H54 (cell line): ENCODE results near the gene OR2H1.
"Not testable (repeated sequence)": the region's sequence is repeated elsewhere in the genome, so short reads cannot be mapped to it uniquely, and the experiment has no call there.

ENCODE experiments used
- DNase-seq: peaks from one replicate; pipeline ENCODE4 v3.0.0; 2011; ENCODE audit warnings: low spot score, mixed read lengths; ENCODE audit not compliant: insufficient read length
- FAIRE-seq: peaks from 3 replicates; lab custom pipeline; 2011; peaks lifted over from hg19 to GRCh38; lab: Jason Lieb, UNC
- POLR2A ChIP-seq: IDR thresholded peaks from 2 replicates; pipeline ENCODE4 v1.6.1; 2011; ENCODE audit warnings: low read depth, mild to moderate bottlenecking, low read length

Gene OR2H1

DNA sequence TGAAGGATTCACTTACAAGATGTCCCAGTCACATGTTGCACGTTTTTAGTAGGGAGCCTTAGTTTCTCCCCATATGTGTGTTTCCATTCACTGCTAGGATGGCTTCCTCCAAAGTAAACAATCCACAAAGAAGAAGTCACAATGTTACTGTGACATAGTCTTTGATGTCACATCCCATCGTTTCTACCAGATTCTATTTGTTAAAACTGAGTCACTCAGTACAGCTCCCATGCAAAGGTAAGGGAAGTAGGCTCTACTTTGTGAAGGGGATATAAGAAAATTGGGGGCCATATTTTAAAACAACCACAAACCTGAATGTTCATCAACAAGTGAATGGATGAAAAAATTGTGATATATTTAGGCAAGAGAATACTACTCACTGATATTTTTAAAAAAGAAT, at the start of gene OR2H1, which contains the start of gene OR11A1:
OR2H1 (plus strand) TSS at position 185 of the 400 bp plus-strand sequence. CDS start 4,615 bp downstream, outside the sequence.
OR11A1 (minus strand) TSS at position 101 of the 400 bp plus-strand sequence. CDS start 29,430 bp downstream, outside the sequence.
- TF ChIP-seq POLR2A: no peak
- DNase-seq (no peak), FAIRE-seq (no peak)

- no peak for FAIRE-seq
- no peak for DNase-seq
- no peak for TF ChIP-seq POLR2A
These were observed 42.4 kb upstream of the OR2H1 start, which contains the start of gene OR12D1 for GRCh38 chr6:29414588-29414987. TSS of gene OR12D1 (plus strand) at chr6:29414928.

GRCh38 chr6:29419516-29419915, 37.4 kb upstream of the OR2H1 start:
- TF ChIP-seq POLR2A: no peak
- FAIRE-seq (no peak), DNase-seq (no peak)

DNA sequence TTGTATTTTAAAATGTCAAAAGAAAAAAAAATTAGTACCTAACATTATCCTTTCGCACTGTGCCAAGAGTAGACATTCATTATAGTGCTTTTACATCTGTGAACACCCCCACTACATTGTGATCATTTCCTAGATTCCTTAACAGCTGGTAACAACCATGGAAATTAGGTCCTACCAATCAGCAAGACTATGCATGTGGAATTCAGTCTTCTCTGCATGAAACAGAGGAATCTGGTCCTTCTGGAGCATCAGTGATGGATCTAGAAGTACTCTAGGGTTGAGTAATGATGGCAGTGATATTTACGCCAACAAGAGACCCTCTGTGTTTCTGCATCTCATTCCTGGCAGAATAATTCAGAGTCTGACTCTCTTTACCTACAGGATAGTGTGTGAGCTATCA, 32.8 kb upstream of the OR2H1 start:
- no peak for TF ChIP-seq POLR2A
- DNase-seq: no peak
- no peak for FAIRE-seq

DNA sequence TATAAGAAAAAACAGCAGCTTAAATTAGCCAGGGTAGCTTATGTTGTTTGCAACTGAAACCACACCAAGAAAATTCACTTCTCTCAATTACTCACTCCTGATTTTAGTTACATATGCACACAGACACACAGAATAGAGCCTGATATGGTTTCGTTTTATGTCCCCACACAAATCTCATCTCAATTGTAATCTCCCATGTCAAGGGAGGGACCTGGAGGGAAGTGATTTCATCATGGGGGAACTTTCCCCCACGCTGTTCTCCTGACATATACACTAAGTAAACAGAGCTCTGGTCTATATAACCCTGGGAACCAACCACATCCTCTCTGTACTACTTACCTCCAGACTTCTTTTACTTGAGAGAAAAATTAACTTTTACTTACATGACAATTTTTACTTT, 32.4 kb upstream of the OR2H1 start:
- FAIRE-seq: no peak
- no peak for TF ChIP-seq POLR2A
- DNase-seq: no peak

GRCh38 chr6:29425075-29425474, 31.9 kb upstream of the OR2H1 start:
- DNase-seq (no peak), FAIRE-seq (no peak)
- no peak for TF ChIP-seq POLR2A

DNA sequence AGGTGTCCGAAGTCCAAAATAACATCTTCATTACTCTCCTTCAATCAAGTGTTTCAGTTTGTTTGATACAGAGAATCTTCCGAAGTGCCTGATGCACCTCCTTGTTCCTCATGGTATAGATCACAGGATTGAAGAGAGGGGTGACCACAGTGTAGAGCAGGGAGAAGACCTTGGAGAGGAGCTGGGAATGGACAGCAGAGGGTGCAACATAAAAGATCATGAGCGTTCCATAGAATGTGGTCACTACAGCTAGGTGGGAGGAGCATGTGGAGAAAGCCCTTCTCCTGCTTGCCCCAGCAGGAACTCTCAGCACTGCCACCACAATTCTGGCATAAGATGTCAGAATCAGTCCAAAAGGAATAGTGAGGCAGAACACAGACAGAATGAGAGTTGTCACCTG, 30.3 kb upstream of the OR2H1 start:
- TF ChIP-seq POLR2A: no peak
- DNase-seq (no peak), FAIRE-seq (no peak)

- not testable (repeated sequence) for DNase-seq, FAIRE-seq
These were observed 20.2 kb upstream of the OR2H1 start for GRCh38 chr6:29436730-29437129.

DNA sequence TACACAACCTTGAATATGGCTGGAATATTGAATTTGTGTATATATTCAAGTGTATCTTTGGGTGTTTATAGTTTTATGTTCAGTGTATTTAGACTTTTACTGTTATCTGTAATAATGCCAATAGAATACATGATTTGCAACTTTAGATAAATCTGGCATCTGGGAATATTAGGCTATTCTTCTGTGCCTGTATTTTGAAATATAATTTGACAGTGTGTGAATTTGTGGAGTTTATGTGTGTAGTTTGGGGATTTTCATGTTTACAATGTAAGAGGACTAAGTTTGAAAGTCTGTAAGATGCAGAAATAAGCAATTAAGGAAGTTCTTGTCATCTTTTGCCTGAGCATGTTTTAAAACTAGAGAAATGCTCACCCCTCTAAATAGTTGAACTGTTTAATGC, 17.9 kb upstream of the OR2H1 start, which contains the start of gene OR10C1:
OR10C1 (plus strand) TSS at position 301 of the 400 bp plus-strand sequence. CDS start 710 bp downstream, outside the sequence.
- no peak for DNase-seq
- no peak for TF ChIP-seq POLR2A
- no peak for FAIRE-seq

DNA sequence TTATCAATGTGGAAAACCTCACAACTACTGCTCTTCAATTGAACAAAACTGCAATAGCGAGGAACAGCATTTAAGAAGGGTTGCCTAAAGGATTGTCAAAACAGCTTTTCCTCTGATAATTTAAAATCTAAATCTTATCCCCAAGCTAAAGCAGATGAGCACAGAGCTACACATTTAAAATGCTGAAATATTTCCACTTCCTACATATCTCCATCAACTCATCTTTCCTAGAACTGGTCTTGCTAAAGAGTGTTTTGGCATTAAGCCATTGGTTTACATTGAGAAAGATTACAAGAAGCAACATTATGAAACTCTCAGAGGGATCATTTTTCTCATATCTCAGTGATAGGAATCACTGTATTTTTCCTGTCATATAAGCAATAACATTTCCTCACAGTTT, 14.2 kb upstream of the OR2H1 start:
- no peak for TF ChIP-seq POLR2A
- DNase-seq (no peak), FAIRE-seq (no peak)

DNA sequence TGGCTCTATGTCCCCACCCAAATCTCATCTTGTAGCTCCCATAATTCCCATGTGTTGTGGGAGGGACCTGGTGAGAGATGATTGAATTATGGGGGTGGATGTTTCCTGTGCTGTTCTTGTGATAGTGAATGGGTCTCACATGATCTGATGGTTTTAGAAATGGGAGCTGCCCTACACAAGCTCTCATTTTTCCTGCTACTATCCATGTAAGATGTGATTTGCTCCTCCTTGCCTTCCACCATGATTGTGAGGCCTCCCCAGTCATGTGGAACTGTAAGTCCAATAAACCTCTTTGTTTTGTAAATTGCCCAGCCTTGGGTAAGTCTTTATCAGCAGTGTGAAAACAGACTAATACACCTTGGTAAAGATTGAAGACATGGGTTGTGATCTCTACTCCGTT, 12.9 kb upstream of the OR2H1 start:
- not testable (repeated sequence) for DNase-seq

GRCh38 chr6:29447670-29448069, 9.3 kb upstream of the OR2H1 start:
- no peak for TF ChIP-seq POLR2A
- DNase-seq (peak; percentile 19), FAIRE-seq (no peak)

More for the DNA sequence above, 12.9 kb upstream of the OR2H1 start:
- FAIRE-seq: not testable (repeated sequence)

GRCh38 chr6:29451471-29452193, 5.3 kb upstream of the OR2H1 start:
- TF ChIP-seq POLR2A: no peak
- no peak for FAIRE-seq
- DNase-seq: no peak

DNA sequence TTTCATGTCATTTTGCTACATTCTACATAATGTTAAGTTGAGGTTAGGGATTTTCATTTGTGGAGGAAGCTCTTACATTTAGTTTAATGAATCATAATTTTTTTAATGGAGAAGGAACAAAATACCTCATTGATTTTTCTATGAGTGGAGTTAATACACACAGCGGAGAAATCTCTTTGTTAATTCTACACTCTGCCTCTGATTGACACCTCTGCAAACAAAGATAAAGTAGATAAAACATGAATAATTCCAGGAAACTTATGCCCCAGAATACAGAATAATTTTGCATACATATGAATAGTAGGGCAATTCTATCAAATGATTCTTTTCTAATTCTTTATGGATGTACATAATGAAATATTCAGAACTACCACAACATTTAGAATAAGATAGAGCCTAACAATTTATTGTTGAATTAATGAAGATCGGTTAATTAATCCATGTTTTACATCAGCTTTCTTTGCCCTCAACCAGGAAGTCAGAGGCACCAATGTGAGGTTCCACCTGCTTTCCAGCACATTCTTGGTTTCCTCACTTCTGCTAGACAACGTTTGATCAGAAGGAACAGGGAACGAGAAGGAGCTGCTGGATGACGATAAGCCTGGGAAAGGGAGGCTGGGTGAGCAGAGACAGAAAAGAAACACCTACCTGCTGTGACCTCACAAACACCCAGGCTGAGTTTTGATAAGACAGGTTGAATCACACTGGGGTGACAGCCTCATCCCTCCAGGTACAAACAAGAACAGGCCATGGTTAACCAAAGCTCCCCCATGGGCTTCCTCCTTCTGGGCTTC, 4.3 kb downstream of the OR2H1 start:
- FAIRE-seq: no peak
- no peak for TF ChIP-seq POLR2A
- DNase-seq: no peak

DNA sequence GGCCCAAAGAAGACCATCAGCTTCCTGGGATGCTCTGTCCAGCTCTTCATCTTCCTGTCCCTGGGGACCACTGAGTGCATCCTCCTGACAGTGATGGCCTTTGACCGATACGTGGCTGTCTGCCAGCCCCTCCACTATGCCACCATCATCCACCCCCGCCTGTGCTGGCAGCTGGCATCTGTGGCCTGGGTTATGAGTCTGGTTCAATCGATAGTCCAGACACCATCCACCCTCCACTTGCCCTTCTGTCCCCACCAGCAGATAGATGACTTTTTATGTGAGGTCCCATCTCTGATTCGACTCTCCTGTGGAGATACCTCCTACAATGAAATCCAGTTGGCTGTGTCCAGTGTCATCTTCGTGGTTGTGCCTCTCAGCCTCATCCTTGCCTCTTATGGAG, 5.1 kb downstream of the OR2H1 start:
- no peak for TF ChIP-seq POLR2A
- DNase-seq (no peak), FAIRE-seq (no peak)
